Measurements from ENCODE around the gene B9D2.

DNA sequence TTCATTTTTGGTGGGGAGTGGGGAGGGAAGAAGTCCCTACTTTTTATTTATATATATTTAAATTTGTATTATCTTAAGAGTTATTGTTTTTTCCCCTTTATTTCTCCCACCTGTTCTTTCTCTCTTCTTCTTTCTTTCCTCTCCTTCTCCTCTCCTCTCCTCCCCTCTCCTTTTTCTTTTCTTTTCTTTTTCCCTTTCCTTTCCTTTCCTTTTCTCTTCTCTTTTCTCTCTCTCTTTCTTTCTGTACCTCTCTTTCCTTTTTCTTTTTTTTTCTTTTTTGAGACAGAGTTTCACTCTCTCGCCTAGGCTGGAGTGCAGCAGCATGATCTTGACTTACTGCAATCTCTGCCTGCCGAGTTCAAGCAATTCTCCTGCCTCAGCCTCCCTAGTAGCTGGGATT lies 35.6 kb upstream of the B9D2 start:
- TF ChIP-seq, protein P1, sequence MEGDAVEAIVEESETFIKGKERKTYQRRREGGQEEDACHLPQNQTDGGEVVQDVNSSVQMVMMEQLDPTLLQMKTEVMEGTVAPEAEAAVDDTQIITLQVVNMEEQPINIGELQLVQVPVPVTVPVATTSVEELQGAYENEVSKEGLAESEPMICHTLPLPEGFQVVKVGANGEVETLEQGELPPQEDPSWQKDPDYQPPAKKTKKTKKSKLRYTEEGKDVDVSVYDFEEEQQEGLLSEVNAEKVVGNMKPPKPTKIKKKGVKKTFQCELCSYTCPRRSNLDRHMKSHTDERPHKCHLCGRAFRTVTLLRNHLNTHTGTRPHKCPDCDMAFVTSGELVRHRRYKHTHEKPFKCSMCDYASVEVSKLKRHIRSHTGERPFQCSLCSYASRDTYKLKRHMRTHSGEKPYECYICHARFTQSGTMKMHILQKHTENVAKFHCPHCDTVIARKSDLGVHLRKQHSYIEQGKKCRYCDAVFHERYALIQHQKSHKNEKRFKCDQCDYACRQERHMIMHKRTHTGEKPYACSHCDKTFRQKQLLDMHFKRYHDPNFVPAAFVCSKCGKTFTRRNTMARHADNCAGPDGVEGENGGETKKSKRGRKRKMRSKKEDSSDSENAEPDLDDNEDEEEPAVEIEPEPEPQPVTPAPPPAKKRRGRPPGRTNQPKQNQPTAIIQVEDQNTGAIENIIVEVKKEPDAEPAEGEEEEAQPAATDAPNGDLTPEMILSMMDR (conservative IDR thresholded peaks at IDR 0.05) = no peak
- TF ChIP-seq EZH2 (IDR thresholded peaks at IDR 0.05; ENCODE audit: low read depth) = no peak
